Measurements from ENCODE around the gene GFY. TPM values are rescaled to one million over a fixed set of nuclear protein-coding genes. Genes with fewer than 3 reads are reported as not detected.
A peak's percentile ranks its signal among the peaks of the same experiment; 100 is the strongest.

GFY gene
- total and polyA plus RNA-seq, 10 of the 15 experiments (the other 5 are each of a cell fraction or from before 2014, with no cell fraction given) = 0.05 TPM; not detected in 9

DNA sequence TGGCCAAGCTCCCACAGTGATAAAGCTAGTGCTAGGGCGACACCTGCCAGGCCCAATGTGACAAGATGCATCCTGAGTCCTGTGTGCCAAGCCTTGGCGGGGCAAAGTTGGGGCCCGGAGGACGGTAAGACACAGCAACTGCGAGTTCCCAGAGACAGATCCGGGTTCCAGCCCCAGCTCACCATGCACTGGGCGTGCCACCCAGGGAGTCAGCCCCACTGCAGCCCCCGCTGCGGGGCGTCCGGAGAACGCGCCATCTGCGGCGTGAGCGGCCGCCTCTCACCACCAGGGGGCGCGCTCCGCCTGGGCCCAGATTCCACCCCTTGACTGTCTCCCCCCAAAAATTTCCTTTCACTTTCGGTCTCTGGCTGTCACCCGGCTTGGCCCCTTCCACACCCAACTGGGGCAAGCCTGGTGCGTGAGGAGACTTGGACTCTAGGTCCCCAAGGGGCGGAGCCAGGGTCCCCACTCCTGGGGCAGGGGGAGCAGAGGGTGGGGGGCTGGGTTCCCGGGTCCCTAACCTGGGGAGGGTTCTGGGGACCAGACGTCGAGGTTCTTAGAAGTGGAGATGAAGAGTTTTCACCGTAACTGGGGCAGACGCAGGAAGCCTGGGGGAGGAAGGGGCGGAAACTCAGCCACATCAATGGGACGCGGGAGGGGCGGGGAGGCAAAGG lies 48.8 kb downstream of the GFY start, which contains the start of gene FLT3LG (continued):
- no peak for TF ChIP-seq ZBTB11 (CRISPR knock-in tag; IDR thresholded peaks at IDR 0.05)
- peak; percentile 76 for TF ChIP-seq IKZF1 (conservative IDR thresholded peaks at IDR 0.05)
- TF ChIP-seq IRF4 (IDR thresholded peaks at IDR 0.05; ENCODE audit: low read depth, low read length) = 0 out of 2 replicates have a peak, but pooled peaks have one; percentile 49
- no peak for TF ChIP-seq E2F8 (IDR thresholded peaks at IDR 0.05; ENCODE audit: low read depth, partially characterized antibody)
- no peak for TF ChIP-seq POLR2AphosphoS2 (IDR thresholded peaks at IDR 0.05; ENCODE audit: low read depth, low read length)
- no peak for TF ChIP-seq ETV6 (conservative IDR thresholded peaks at IDR 0.05 in 1 of 2, IDR thresholded peaks at IDR 0.05 in 1 of 2; ENCODE audit: borderline replicate concordance in 1 of 2, low read depth in 1 of 2)
- no peak for TF ChIP-seq CBX5 (IDR thresholded peaks at IDR 0.05; ENCODE audit: low read depth)
- TF ChIP-seq, protein P1, sequence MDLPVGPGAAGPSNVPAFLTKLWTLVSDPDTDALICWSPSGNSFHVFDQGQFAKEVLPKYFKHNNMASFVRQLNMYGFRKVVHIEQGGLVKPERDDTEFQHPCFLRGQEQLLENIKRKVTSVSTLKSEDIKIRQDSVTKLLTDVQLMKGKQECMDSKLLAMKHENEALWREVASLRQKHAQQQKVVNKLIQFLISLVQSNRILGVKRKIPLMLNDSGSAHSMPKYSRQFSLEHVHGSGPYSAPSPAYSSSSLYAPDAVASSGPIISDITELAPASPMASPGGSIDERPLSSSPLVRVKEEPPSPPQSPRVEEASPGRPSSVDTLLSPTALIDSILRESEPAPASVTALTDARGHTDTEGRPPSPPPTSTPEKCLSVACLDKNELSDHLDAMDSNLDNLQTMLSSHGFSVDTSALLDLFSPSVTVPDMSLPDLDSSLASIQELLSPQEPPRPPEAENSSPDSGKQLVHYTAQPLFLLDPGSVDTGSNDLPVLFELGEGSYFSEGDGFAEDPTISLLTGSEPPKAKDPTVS (IDR thresholded peaks at IDR 0.05; ENCODE audit: low read depth, low read length) = no peak
- no peak for TF ChIP-seq SMAD1 (IDR thresholded peaks at IDR 0.05; ENCODE audit: low read depth, partially characterized antibody)
- peak; percentile 63 for TF ChIP-seq RAD21 (IDR thresholded peaks at IDR 0.05; ENCODE audit: insufficient read depth, low read depth, low read length)
- TF ChIP-seq RB1 (IDR thresholded peaks at IDR 0.05; ENCODE audit: borderline replicate concordance) = peak; percentile 89; the same call in 1 of the 2 replicates
- peak; percentile 78; the same call in 1 of the 2 replicates for TF ChIP-seq ASH2L (IDR thresholded peaks at IDR 0.05; ENCODE audit: borderline replicate concordance, low read depth)
- no peak for TF ChIP-seq NFYA (IDR thresholded peaks at IDR 0.05; ENCODE audit: borderline replicate concordance, low read depth, low read length)
- TF ChIP-seq, protein P2, sequence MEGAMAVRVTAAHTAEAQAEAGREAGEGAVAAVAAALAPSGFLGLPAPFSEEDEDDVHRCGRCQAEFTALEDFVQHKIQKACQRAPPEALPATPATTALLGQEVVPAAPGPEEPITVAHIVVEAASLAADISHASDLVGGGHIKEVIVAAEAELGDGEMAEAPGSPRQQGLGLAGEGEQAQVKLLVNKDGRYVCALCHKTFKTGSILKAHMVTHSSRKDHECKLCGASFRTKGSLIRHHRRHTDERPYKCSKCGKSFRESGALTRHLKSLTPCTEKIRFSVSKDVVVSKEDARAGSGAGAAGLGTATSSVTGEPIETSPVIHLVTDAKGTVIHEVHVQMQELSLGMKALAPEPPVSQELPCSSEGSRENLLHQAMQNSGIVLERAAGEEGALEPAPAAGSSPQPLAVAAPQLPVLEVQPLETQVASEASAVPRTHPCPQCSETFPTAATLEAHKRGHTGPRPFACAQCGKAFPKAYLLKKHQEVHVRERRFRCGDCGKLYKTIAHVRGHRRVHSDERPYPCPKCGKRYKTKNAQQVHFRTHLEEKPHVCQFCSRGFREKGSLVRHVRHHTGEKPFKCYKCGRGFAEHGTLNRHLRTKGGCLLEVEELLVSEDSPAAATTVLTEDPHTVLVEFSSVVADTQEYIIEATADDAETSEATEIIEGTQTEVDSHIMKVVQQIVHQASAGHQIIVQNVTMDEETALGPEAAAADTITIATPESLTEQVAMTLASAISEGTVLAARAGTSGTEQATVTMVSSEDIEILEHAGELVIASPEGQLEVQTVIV (IDR thresholded peaks at IDR 0.05; ENCODE audit: borderline replicate concordance, partially characterized antibody) = no peak
- TF ChIP-seq JUNB (IDR thresholded peaks at IDR 0.05) = no peak
- no peak for TF ChIP-seq GABPA (IDR thresholded peaks at IDR 0.05; ENCODE audit: low read depth)
- no peak for TF ChIP-seq PBX3 (IDR thresholded peaks at IDR 0.05; ENCODE audit: insufficient replicate concordance, low read depth, low read length)

Data from GM12878 (cell line).